Measurements from ENCODE around the gene ASB6. TPM values are rescaled to one million over a fixed set of nuclear protein-coding genes. Genes with fewer than 3 reads are reported as not detected.

ASB6 gene
- total and polyA plus RNA-seq, 7 donors: 8.4 to 20.8 (median 9.7) TPM

DNA sequence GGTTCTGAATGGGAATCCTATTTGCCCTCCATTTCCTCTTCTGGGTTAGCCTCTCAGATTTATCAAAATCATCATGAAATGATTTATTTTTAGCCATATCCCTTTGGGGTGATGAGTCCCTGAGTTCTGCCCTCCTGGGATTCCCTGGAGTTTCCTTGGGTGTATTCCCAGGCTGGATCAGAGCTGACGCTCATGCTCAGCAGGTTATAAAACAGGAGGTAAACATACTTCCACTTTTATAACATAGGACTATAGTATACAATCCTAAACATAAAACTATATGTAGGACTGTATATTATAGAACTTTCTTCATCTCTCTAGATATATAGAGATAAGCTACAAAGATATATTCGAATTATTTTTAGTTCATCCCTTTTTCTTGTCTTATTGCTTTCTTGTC lies 19.1 kb upstream of the ASB6 start:
- intact Hi-C loops (cut with DNase I): no loop called here
- H3K27ac ChIP-seq: no peak overlapping the region
- no peak overlapping the region for H3K4me3 ChIP-seq
- H3K27me3 ChIP-seq: peaks cover 8 to 19% (median 9%) of the 10 kb centered on the region in 3 donors
- 19 to 68% methylated on average over 2 of the region's 2 CpGs for WGBS, 2 donors
- TF ChIP-seq EP300 (IDR thresholded peaks at IDR 0.05): no peak
- TF ChIP-seq POLR2AphosphoS5 (IDR thresholded peaks at IDR 0.05): no peak
- TF ChIP-seq POLR2A (IDR thresholded peaks at IDR 0.05): no peak
- TF ChIP-seq, protein P1, sequence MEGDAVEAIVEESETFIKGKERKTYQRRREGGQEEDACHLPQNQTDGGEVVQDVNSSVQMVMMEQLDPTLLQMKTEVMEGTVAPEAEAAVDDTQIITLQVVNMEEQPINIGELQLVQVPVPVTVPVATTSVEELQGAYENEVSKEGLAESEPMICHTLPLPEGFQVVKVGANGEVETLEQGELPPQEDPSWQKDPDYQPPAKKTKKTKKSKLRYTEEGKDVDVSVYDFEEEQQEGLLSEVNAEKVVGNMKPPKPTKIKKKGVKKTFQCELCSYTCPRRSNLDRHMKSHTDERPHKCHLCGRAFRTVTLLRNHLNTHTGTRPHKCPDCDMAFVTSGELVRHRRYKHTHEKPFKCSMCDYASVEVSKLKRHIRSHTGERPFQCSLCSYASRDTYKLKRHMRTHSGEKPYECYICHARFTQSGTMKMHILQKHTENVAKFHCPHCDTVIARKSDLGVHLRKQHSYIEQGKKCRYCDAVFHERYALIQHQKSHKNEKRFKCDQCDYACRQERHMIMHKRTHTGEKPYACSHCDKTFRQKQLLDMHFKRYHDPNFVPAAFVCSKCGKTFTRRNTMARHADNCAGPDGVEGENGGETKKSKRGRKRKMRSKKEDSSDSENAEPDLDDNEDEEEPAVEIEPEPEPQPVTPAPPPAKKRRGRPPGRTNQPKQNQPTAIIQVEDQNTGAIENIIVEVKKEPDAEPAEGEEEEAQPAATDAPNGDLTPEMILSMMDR (IDR thresholded peaks at IDR 0.05): no peak
- no peak for DNase-seq
- H3K9me3 ChIP-seq: no peaks in the 10 kb centered on the region
- H3K36me3 ChIP-seq: no peaks in the 10 kb centered on the region
- H3K4me1 ChIP-seq: peaks cover 0 to 12% (median 9%) of the 10 kb centered on the region in 4 donors

DNA sequence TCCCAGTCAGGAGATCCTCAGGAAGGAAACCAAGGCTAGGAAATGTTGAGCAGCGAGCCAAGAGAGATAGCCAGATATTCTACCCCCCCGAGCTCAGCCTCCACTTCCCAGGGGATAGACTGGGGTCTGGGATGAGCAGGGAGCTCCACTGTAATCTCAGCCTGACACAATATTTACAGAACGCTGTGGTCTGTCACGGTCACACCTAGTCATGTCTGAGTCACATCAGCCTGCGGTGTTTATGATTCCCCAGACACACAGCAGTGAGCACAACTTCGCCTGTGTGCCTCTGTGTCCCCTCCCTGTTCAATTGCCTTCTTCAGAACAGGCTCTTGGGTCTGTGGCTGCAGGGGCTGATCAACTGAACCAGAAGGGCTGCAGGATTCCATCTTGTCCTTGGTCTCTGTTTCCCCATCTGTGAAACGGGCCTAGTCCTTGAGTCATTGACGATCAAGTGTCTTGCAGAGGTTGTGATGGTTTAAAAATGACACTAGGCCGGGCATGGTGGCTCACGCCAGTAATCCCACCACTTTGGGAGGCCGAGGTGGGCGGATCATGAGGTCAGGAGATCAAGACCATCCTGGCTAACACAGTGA lies 14.9 kb upstream of the ASB6 start:
- intact Hi-C loops (cut with DNase I): no loop called here
- H3K4me3 ChIP-seq: no peak overlapping the region
- DNase-seq: no peak
- TF ChIP-seq EP300 (IDR thresholded peaks at IDR 0.05): no peak
- TF ChIP-seq, protein P1 (IDR thresholded peaks at IDR 0.05): no peak
- no peak for TF ChIP-seq POLR2AphosphoS5 (IDR thresholded peaks at IDR 0.05)
- no peak for TF ChIP-seq POLR2A (IDR thresholded peaks at IDR 0.05)
- H3K27ac ChIP-seq: no peak overlapping the region
- 65 to 78% methylated on average over 12 of the region's 12 CpGs for WGBS, 2 donors
- H3K36me3 ChIP-seq: no peaks in the 10 kb centered on the region
- H3K4me1 ChIP-seq: no peaks in the 10 kb centered on the region
- no peaks in the 10 kb centered on the region for H3K27me3 ChIP-seq
- H3K9me3 ChIP-seq: no peaks in the 10 kb centered on the region

DNA sequence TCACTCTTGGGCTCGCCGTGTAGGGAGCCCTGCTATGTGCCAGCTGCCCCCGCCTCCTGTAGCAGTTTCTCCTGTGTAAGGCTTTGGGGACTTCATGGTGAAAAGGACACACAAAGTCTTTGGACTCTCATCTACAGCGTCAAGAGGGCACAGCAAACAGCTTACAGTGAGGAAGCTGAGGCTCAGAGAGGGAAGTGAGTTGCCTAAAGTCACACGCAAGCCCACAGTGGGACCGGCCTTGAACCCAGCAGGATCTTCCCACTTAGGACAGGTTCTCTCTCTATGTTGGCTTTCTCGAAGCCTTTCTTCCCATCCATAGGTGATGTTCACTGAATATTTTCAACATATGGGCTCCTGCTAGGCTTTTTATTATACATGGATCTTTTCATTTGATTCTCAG lies 13.7 kb upstream of the ASB6 start:
- intact Hi-C loops (cut with DNase I): no loop called here

DNA sequence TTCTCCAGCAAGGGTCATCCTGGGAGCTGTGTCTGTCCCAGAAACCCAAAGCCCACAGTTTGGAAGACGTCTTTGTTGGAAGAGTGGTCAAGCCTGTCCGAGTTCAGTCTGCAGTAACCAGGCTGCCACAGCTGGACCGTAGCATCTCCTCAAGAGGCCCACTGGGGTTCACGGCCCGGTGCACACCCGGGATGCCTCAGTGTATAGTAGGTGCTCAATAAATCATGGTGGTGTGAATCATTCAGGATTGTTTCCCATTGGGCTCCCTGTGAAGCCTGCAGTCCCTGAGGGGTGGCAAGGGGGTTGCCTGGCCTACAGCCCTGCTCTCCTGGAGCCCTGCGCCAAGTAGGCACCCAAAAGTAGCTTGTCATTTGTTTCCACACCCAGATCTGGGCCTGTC lies 13.2 kb upstream of the ASB6 start:
- no peak for TF ChIP-seq POLR2A (IDR thresholded peaks at IDR 0.05)
- TF ChIP-seq, protein P1 (IDR thresholded peaks at IDR 0.05): no peak
- no peak for TF ChIP-seq EP300 (IDR thresholded peaks at IDR 0.05)
- TF ChIP-seq POLR2AphosphoS5 (IDR thresholded peaks at IDR 0.05): no peak
- WGBS, 2 donors: 91% methylated on average over 7 of the region's 7 CpGs
- H3K4me1 ChIP-seq: no peaks in the 10 kb centered on the region
- no peak for DNase-seq
- H3K27ac ChIP-seq: no peak overlapping the region
- no peaks in the 10 kb centered on the region for H3K9me3 ChIP-seq
- H3K36me3 ChIP-seq: no peaks in the 10 kb centered on the region
- H3K4me3 ChIP-seq: no peak overlapping the region
- intact Hi-C loops (cut with DNase I): no loop called here
- no peaks in the 10 kb centered on the region for H3K27me3 ChIP-seq

More for the DNA sequence above, 13.7 kb upstream of the ASB6 start:
- Histone ChIP-seq H3K4me1 (no peaks in the 10 kb centered on the region), H3K27ac (no peak overlapping the region), H3K9me3 (no peaks in the 10 kb centered on the region), H3K4me3 (no peak overlapping the region), H3K36me3 (no peaks in the 10 kb centered on the region), H3K27me3 (no peaks in the 10 kb centered on the region)
- TF ChIP-seq POLR2A (IDR thresholded peaks at IDR 0.05) (no peak), EP300 (IDR thresholded peaks at IDR 0.05) (no peak), POLR2AphosphoS5 (IDR thresholded peaks at IDR 0.05) (no peak)
- TF ChIP-seq, protein P1 (IDR thresholded peaks at IDR 0.05): no peak
- DNase-seq: no peak
- 74 to 84% methylated on average over 7 of the region's 7 CpGs for WGBS, 2 donors

DNA sequence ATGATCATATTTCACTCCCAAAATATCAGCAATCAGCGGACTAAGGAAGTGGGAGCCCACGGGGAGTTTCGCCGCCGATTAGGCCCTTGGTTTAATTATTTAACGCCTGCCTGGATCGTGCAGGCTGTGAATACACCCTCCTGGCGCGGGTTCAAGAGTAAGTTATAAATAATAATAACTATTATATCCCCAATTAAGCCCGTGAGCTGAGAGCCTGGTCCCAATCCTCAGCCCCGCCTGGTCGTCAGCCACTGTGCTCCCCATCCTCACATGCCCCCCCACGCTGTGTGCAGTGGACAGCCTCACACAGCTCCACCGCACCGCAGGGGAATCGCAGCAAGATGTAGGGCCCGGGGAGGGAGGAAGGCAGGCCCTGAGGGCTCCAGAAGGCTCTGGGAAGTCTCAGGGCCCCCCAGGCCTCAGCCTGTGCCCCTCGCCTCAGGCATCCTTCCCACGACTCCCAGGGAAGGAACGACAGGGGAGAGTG lies 12.6 kb upstream of the ASB6 start:
- H3K4me1 ChIP-seq: no peaks in the 10 kb centered on the region
- H3K9me3 ChIP-seq: no peaks in the 10 kb centered on the region
- 30 to 53% methylated on average over 20 of the region's 20 CpGs for WGBS, 2 donors
- H3K27ac ChIP-seq: no peak overlapping the region
- no peaks in the 10 kb centered on the region for H3K27me3 ChIP-seq
- no peaks in the 10 kb centered on the region for H3K36me3 ChIP-seq
- H3K4me3 ChIP-seq: no peak overlapping the region
- intact Hi-C loops (cut with DNase I): no loop called here
- no peak for DNase-seq
- TF ChIP-seq EP300 (IDR thresholded peaks at IDR 0.05): no peak
- TF ChIP-seq, protein P1 (IDR thresholded peaks at IDR 0.05): no peak
- no peak for TF ChIP-seq POLR2A (IDR thresholded peaks at IDR 0.05)
- TF ChIP-seq POLR2AphosphoS5 (IDR thresholded peaks at IDR 0.05): no peak

All from sigmoid colon (tissue), 7 donors.